Endothelial cell of umbilical vein (primary cell): ENCODE results near the gene INTS11. TPM values are rescaled to one million over a fixed set of nuclear protein-coding genes. Genes with fewer than 3 reads are reported as not detected.

Experiments used
- BruUV-seq: library from RNA; stranded (reverse); fragments of 400-500 nt; replicated peaks from 2 replicates; lab custom pipeline; 2021; lab: Mats Ljungman, UMichigan
- CTCF ChIA-PET: fragments of 300-600, 350-600 bp; sonication (Branson Sonifier 250); formaldehyde crosslinking; loops from one replicate; lab custom pipeline; 2021; ENCODE audit warnings: antibody characterized with exemption, inconsistent platforms; lab: Charles Lee
- POLR2A ChIA-PET: fragments of 300-600, 350-600 bp; sonication (Branson Sonifier 250); formaldehyde crosslinking; loops from one replicate; lab custom pipeline; 2021; ENCODE audit warnings: antibody characterized with exemption, inconsistent platforms; lab: Charles Lee
- DNase-seq: peaks from one replicate; pipeline ENCODE4 v3.0.0-alpha.2; 2011; ENCODE audit warnings: low read depth, low spot score
- FAIRE-seq: peaks from 2 replicates; lab custom pipeline; 2011; peaks lifted over from hg19 to GRCh38; lab: Jason Lieb, UNC
- H2AFZ ChIP-seq: 2 replicates; pipeline ENCODE4 v1.6.0; 2012; ENCODE audit warnings: low read depth, low read length, control low read depth, inconsistent platforms
- H3K27ac ChIP-seq: 2 replicates; pipeline ENCODE4 v1.5.1; 2011; ENCODE audit warnings: low read depth, mild to moderate bottlenecking, control low read depth, low read length, moderate library complexity; ENCODE audit not compliant: insufficient read depth
- H3K27me3 ChIP-seq, 2 experiments: 2 replicates each; pipeline versions ENCODE4 v1.6.0 to v1.6.1; 2011; ENCODE audit warnings: low read length in 2 of 2, mixed read lengths in 1 of 2; ENCODE audit not compliant: control insufficient read depth in 2 of 2, insufficient read depth in 2 of 2
- H3K36me3 ChIP-seq, 2 experiments: 2 replicates in 1 of 2; 3 replicates in 1 of 2; pipeline ENCODE4 v1.5.1; 2011; ENCODE audit warnings: low read length in 2 of 2, mild to moderate bottlenecking in 1 of 2, moderate library complexity in 1 of 2; ENCODE audit not compliant: control insufficient read depth in 2 of 2, insufficient read depth in 2 of 2; ENCODE audit errors: extremely low read depth in 1 of 2
- H3K4me1 ChIP-seq: 3 replicates; pipeline ENCODE4 v1.5.1; 2011; ENCODE audit warnings: mild to moderate bottlenecking, low read length; ENCODE audit not compliant: control insufficient read depth, insufficient read depth; ENCODE audit errors: extremely low read depth
- H3K4me2 ChIP-seq: 2 replicates; pipeline ENCODE4 v1.6.1; 2011; ENCODE audit warnings: low read length, control low read depth, mixed read lengths; ENCODE audit not compliant: insufficient read depth
- H3K4me3 ChIP-seq, 3 experiments: fragments of 200-600 bp in 1 of 3; sonication (generic), shearing (Covaris generic) in 1 of 3; replicated peaks in 1 of 3; 2 replicates each; pipeline ENCODE4 v1.5.1; 2011 to 2016; ENCODE audit warnings: control low read depth in 3 of 3, low read length in 3 of 3, mild to moderate bottlenecking in 2 of 3, inconsistent platforms in 1 of 3, low read depth in 1 of 3, moderate library complexity in 1 of 3; ENCODE audit not compliant: insufficient read depth in 1 of 3
- H3K79me2 ChIP-seq: 2 replicates; pipeline ENCODE4 v1.6.0; 2012; ENCODE audit warnings: low read length, inconsistent platforms; ENCODE audit not compliant: control insufficient read depth, insufficient read depth
- H3K9ac ChIP-seq: replicated peaks from 2 replicates; pipeline ENCODE3; 2011; ENCODE audit warnings: low read length, control low read depth; ENCODE audit not compliant: insufficient read depth; ENCODE audit errors: extremely low read depth
- H3K9me1 ChIP-seq: replicated peaks from 3 replicates; pipeline ENCODE4 v1.6.0; 2011; ENCODE audit warnings: mild to moderate bottlenecking, low read length; ENCODE audit not compliant: control insufficient read depth, insufficient read depth; ENCODE audit errors: extremely low read depth
- H3K9me3 ChIP-seq: replicated peaks from 2 replicates; pipeline ENCODE4 v1.5.1; 2012; ENCODE audit warnings: low read length, inconsistent platforms; ENCODE audit not compliant: control insufficient read depth, insufficient read depth
- H4K20me1 ChIP-seq: replicated peaks from 2 replicates; pipeline ENCODE3; 2011; ENCODE audit warnings: mild to moderate bottlenecking, low read length; ENCODE audit not compliant: control insufficient read depth, insufficient read depth; ENCODE audit errors: extremely low read depth
- EZH2 ChIP-seq: IDR thresholded peaks from 2 replicates; pipeline ENCODE4 v1.6.1; 2012; ENCODE audit warnings: borderline replicate concordance, low read depth, mild to moderate bottlenecking, moderate library complexity, low read length, inconsistent platforms; ENCODE audit not compliant: severe bottlenecking
- FOS ChIP-seq: IDR thresholded peaks from 2 replicates; pipeline ENCODE4 v1.6.1; 2011; ENCODE audit warnings: mild to moderate bottlenecking, low read length, moderate library complexity, borderline replicate concordance; ENCODE audit not compliant: insufficient read depth
- GATA2 ChIP-seq: IDR thresholded peaks from 2 replicates; pipeline ENCODE4 v1.7.0; 2011; ENCODE audit warnings: low read depth, mild to moderate bottlenecking, moderate library complexity, mixed read lengths, low read length; ENCODE audit not compliant: insufficient read length, insufficient read depth
- JUN ChIP-seq: IDR thresholded peaks from 2 replicates; pipeline ENCODE4 v1.6.1; 2011; ENCODE audit warnings: borderline replicate concordance, low read depth; ENCODE audit not compliant: insufficient read length, insufficient read depth
- MAX ChIP-seq: IDR thresholded peaks from 2 replicates; pipeline ENCODE4 v1.6.1; 2011; ENCODE audit not compliant: insufficient read depth, insufficient read length
- MYC ChIP-seq: IDR thresholded peaks from one replicate; pipeline ENCODE4 v1.6.1; 2011; ENCODE audit warnings: mild to moderate bottlenecking, low read depth, low read length
- POLR2A ChIP-seq: IDR thresholded peaks from 2 replicates; pipeline ENCODE4 v1.6.1; 2012; ENCODE audit warnings: low read depth, mild to moderate bottlenecking, control low read depth, low read length
- POLR2AphosphoS5 ChIP-seq: IDR thresholded peaks from 2 replicates; pipeline ENCODE4 v1.6.1; 2012; ENCODE audit warnings: low read depth, mild to moderate bottlenecking, control low read depth, low read length, moderate library complexity; ENCODE audit not compliant: insufficient read depth
- dilution Hi-C: fragments of 300-500 bp; cut with MboI; formaldehyde crosslinking; loops from one replicate; pipeline ENCODE4 v1.15.0; 2019; ENCODE audit warnings: low sequenced_read_pairs; ENCODE audit not compliant: extremely low pct_ligation_motif_present
- intact Hi-C: fragments of 100-400 bp; cut with micrococcal nuclease; formaldehyde crosslinking; loops from one replicate; pipeline ENCODE4 v1.10.0; 2022
- polyA plus RNA-seq, 4 experiments: library from polyadenylated mRNA; depleted of rRNA in 3 of 4; stranded (reverse) in 3 of 4; unstranded in 1 of 4; fragments of >200 nt; gene quantifications; 2 replicates each; pipeline versions ENCODE4 v1.2.1 to v1.2.3, GENCODE V29; 2011 to 2012; ENCODE audit warnings: missing spikeins in 1 of 4
- total RNA-seq: library from RNA; stranded (reverse); gene quantifications from 2 replicates; pipeline ENCODE4 v1.2.3, GENCODE V29; 2021
- TF ChIP-seq, protein P1 (sequence below), 2 donors: IDR thresholded peaks; 1 replicate in 1 of 2; 2 replicates in 1 of 2; pipeline ENCODE4 v1.5.1; 2011; ENCODE audit warnings: low read length in 2 of 2, mild to moderate bottlenecking in 2 of 2, moderate library complexity in 2 of 2, control low read depth in 1 of 2, inconsistent platforms in 1 of 2, low read depth in 1 of 2; ENCODE audit not compliant: insufficient read depth in 1 of 2; ENCODE audit errors: extremely low read depth in 1 of 2

INTS11 gene
- total and polyA plus RNA-seq, 2 donors (not counting 3 experiments of a cell fraction or from before 2014, with no cell fraction given): 132 to 222 TPM

- DNase-seq (peak; percentile 21), FAIRE-seq (peak; percentile 46)
- no peaks in the 10 kb centered on the region for H3K27me3 ChIP-seq
- no peaks in the 10 kb centered on the region for H3K9me1 ChIP-seq
- H3K36me3 ChIP-seq: no peaks in the 10 kb centered on the region
- no peak overlapping the region for H3K27ac ChIP-seq
- intact Hi-C loops (no loop called here), dilution Hi-C loops (no loop called here)
- H3K4me2 ChIP-seq: no peak overlapping the region
- H3K4me3 ChIP-seq: no peak overlapping the region
- POLR2A ChIA-PET: no interaction called here
- no peak overlapping the region for H2AFZ ChIP-seq
- no peaks in the 10 kb centered on the region for H4K20me1 ChIP-seq
- peaks cover 2% of the 10 kb centered on the region for H3K4me1 ChIP-seq
- no TSS peak for BruUV-seq
- H3K9me3 ChIP-seq: no peaks in the 10 kb centered on the region
- H3K79me2 ChIP-seq: no peaks in the 10 kb centered on the region
- CTCF ChIA-PET: interaction anchor here (0.6 to 1.5 kb wide), 5 partner anchors 8 to 250 kb away, joined by 3 to 4 read pairs (median 3); partner anchors contain the start of gene UBE2J2
- no peak overlapping the region for H3K9ac ChIP-seq
- TF ChIP-seq JUN: peak; percentile 32
- no peak for TF ChIP-seq POLR2A
- TF ChIP-seq, protein P1, sequence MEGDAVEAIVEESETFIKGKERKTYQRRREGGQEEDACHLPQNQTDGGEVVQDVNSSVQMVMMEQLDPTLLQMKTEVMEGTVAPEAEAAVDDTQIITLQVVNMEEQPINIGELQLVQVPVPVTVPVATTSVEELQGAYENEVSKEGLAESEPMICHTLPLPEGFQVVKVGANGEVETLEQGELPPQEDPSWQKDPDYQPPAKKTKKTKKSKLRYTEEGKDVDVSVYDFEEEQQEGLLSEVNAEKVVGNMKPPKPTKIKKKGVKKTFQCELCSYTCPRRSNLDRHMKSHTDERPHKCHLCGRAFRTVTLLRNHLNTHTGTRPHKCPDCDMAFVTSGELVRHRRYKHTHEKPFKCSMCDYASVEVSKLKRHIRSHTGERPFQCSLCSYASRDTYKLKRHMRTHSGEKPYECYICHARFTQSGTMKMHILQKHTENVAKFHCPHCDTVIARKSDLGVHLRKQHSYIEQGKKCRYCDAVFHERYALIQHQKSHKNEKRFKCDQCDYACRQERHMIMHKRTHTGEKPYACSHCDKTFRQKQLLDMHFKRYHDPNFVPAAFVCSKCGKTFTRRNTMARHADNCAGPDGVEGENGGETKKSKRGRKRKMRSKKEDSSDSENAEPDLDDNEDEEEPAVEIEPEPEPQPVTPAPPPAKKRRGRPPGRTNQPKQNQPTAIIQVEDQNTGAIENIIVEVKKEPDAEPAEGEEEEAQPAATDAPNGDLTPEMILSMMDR (IDR thresholded peaks at IDR 0.05; ENCODE audit: extremely low read depth in 1 of 2, insufficient read depth in 1 of 2, low read depth in 1 of 2, low read length in 2 of 2): no peak
- peak; percentile 73 for TF ChIP-seq POLR2AphosphoS5
- TF ChIP-seq MAX: no peak
- TF ChIP-seq EZH2: no peak
- TF ChIP-seq FOS: peak; percentile 64
- no peak for TF ChIP-seq MYC
- no peak for TF ChIP-seq GATA2
Measured at GRCh38 chr1:1281533-1282321, 42.7 kb downstream of the INTS11 start.
